WTC11 (cell line): Measurements from ENCODE around the gene LARGE1.

Source experiments
- CBFB ChIP-seq: sonication (generic); formaldehyde crosslinking; IDR thresholded peaks from 2 replicates; pipeline ENCODE4 v1.8.1; 2022; ENCODE audit warnings: mild to moderate bottlenecking, low read depth, missing genetic modification reagents
- CREB1 ChIP-seq: sonication (generic); formaldehyde crosslinking; IDR thresholded peaks from 2 replicates; pipeline ENCODE4 v1.8.0; 2023; ENCODE audit warnings: mild to moderate bottlenecking, missing genetic modification reagents
- CTCF ChIP-seq: fragments of 200-600 bp; IDR thresholded peaks from 2 replicates; pipeline ENCODE4 v1.8.0; 2022; ENCODE audit warnings: antibody characterized with exemption
- MAX ChIP-seq: sonication (generic); formaldehyde crosslinking; IDR thresholded peaks from 2 replicates; pipeline ENCODE4 v1.8.0; 2022; ENCODE audit warnings: mild to moderate bottlenecking, missing genetic modification reagents
- MLX ChIP-seq: sonication (generic); formaldehyde crosslinking; IDR thresholded peaks from 2 replicates; pipeline ENCODE4 v1.8.1; 2023; ENCODE audit warnings: mild to moderate bottlenecking, missing genetic modification reagents, moderate library complexity
- NFYB ChIP-seq: sonication (generic); formaldehyde crosslinking; conservative IDR thresholded peaks from 2 replicates; pipeline ENCODE4 v1.8.0; 2022; ENCODE audit warnings: low read depth, missing genetic modification reagents
- PREB ChIP-seq: sonication (generic); formaldehyde crosslinking; IDR thresholded peaks from 2 replicates; pipeline ENCODE4 v1.8.1; 2022; ENCODE audit warnings: mild to moderate bottlenecking, missing genetic modification reagents, moderate library complexity, borderline replicate concordance
- SMAD4 ChIP-seq: sonication (generic); formaldehyde crosslinking; IDR thresholded peaks from 2 replicates; pipeline ENCODE4 v1.8.0; 2022; ENCODE audit warnings: mild to moderate bottlenecking, missing genetic modification reagents
- SP1 ChIP-seq: sonication (generic); formaldehyde crosslinking; conservative IDR thresholded peaks from 2 replicates; pipeline ENCODE4 v1.8.1; 2022; ENCODE audit warnings: missing genetic modification reagents
- USF1 ChIP-seq: sonication (generic); formaldehyde crosslinking; IDR thresholded peaks from 2 replicates; pipeline ENCODE4 v1.8.0; 2022; ENCODE audit warnings: mild to moderate bottlenecking, missing genetic modification reagents
- ZBTB43 ChIP-seq: sonication (generic); formaldehyde crosslinking; IDR thresholded peaks from 2 replicates; pipeline ENCODE4 v1.8.1; 2023; ENCODE audit warnings: mild to moderate bottlenecking, missing genetic modification reagents

GRCh38 chr22:33599596-33599995 lies 320.7 kb downstream of the LARGE1 start:
- TF ChIP-seq USF1 (CRISPR knock-in tag) (no peak), CTCF (no peak), CREB1 (no peak), SMAD4 (CRISPR knock-in tag) (no peak), ZBTB43 (CRISPR knock-in tag) (no peak), PREB (CRISPR knock-in tag) (no peak), MLX (CRISPR knock-in tag) (no peak), SP1 (CRISPR knock-in tag) (no peak), CBFB (CRISPR knock-in tag) (no peak), NFYB (CRISPR knock-in tag) (no peak), MAX (CRISPR knock-in tag) (no peak)
